Measurements from ENCODE around the gene BBS4.

DNA sequence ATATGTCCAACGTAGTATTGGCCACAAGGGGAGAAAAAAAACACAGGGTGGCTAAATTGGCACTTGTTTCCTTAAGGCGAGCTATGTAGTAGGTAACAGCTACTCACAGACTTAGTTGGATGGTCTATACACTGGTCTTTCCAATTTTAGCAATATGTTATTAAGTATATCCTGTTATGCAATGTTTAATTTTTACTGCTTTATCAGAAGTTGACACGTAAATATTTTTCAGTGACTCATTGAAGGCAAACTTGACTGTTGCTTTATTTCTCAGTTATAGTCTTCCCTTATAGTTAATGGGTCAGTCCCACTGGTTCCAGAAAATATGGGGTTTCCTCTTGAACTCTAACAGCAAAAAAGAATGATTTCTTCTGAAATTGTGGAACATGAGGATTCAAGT lies 51.1 kb downstream of the BBS4 start:
- TF ChIP-seq CTCF (IDR thresholded peaks at IDR 0.05) = no peak
- no peak for TF ChIP-seq EP300 (IDR thresholded peaks at IDR 0.05)
